Renal pelvis (tissue), 3 donors: Measurements from ENCODE around the gene USP3. TPM values are rescaled to one million over a fixed set of nuclear protein-coding genes. Genes with fewer than 3 reads are reported as not detected.

Experiments
- polyA plus RNA-seq, 3 donors: library from polyadenylated mRNA; unstranded; fragments of 120-200 nt; gene quantifications; one replicate each; pipeline ENCODE4 v1.2.1, GENCODE V29; 2013; ENCODE audit not compliant: insufficient read length in 3 of 3

Gene USP3
- polyA plus RNA-seq, 3 donors: 36.3 to 45.9 (median 40.2) TPM

Other genes with a start within 250 kb of the USP3 start
- gene APH1B, start 227.0 kb upstream of the USP3 start, polyA plus RNA-seq: 10 to 100 TPM; 15.7 to 19.9 (median 17.6) TPM
- 100 to 1,000 TPM in 2 of 3 donors, 10 to 100 TPM in 1; 92.1 to 128 (median 123) TPM for gene CA12, start 122.7 kb upstream of the USP3 start, polyA plus RNA-seq
- 1 to 10 TPM; 1.5 to 1.6 (median 1.6) TPM for gene FBXL22, start 92.8 kb downstream of the USP3 start, polyA plus RNA-seq